WERI-Rb-1 (cell line): ENCODE data around the gene ABLIM2.

Experiments used
- DNase-seq: peaks from one replicate; pipeline ENCODE4 v3.0.0-alpha.2; 2020
- H3K27ac ChIP-seq: fragments of 250-450 bp; sonication (Bioruptor Pico); 2 replicates; pipeline ENCODE4 v1.5.1; 2020; ENCODE audit warnings: mild to moderate bottlenecking, moderate library complexity
- H3K27me3 ChIP-seq: fragments of 250-450 bp; sonication (Bioruptor Pico); 2 replicates; pipeline ENCODE4 v1.5.1; 2021; ENCODE audit warnings: mild to moderate bottlenecking, low read depth, moderate library complexity; ENCODE audit not compliant: insufficient read depth, severe bottlenecking
- H3K36me3 ChIP-seq: fragments of 250-450 bp; sonication (Bioruptor Pico); 2 replicates; pipeline ENCODE4 v1.5.1; 2020; ENCODE audit warnings: mild to moderate bottlenecking, moderate library complexity
- H3K4me3 ChIP-seq: 2 replicates; pipeline ENCODE4 v1.5.1; 2011; ENCODE audit warnings: low read depth, mild to moderate bottlenecking, control low read depth, low read length
- H3K9me3 ChIP-seq: fragments of 250-450 bp; sonication (Bioruptor Pico); 2 replicates; pipeline ENCODE4 v1.5.1; 2021; ENCODE audit warnings: mild to moderate bottlenecking, moderate library complexity; ENCODE audit not compliant: severe bottlenecking
- TF ChIP-seq, protein P1 (sequence below): IDR thresholded peaks from 2 replicates; pipeline ENCODE4 v1.5.1; 2011; ENCODE audit warnings: low read depth, mild to moderate bottlenecking, control low read depth, inconsistent platforms, low read length

Gene ABLIM2

DNA sequence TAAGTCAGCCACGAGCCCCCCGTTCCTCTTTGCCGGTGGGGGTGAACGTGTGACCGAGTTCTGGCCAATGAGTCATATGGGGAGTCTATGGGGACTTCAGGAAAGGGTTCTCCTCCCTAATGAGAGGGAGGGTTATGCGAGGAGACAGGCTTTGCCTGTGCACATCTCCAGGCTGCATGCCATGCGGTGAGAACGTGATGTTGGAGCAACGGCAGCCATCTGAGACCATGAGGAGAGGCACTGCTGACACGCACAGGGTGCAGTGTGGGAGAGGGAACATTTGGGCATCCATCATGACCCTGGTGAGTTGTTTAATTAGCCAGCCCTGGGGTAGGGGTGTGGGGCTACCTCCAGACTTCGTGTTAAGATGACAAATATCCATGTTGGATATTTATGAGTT lies 55.8 kb downstream of the ABLIM2 start:
- no peak overlapping the region for H3K4me3 ChIP-seq
- TF ChIP-seq, protein P1, sequence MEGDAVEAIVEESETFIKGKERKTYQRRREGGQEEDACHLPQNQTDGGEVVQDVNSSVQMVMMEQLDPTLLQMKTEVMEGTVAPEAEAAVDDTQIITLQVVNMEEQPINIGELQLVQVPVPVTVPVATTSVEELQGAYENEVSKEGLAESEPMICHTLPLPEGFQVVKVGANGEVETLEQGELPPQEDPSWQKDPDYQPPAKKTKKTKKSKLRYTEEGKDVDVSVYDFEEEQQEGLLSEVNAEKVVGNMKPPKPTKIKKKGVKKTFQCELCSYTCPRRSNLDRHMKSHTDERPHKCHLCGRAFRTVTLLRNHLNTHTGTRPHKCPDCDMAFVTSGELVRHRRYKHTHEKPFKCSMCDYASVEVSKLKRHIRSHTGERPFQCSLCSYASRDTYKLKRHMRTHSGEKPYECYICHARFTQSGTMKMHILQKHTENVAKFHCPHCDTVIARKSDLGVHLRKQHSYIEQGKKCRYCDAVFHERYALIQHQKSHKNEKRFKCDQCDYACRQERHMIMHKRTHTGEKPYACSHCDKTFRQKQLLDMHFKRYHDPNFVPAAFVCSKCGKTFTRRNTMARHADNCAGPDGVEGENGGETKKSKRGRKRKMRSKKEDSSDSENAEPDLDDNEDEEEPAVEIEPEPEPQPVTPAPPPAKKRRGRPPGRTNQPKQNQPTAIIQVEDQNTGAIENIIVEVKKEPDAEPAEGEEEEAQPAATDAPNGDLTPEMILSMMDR: no peak
- no peak for DNase-seq
- H3K36me3 ChIP-seq: no peaks in the 10 kb centered on the region
- no peak overlapping the region for H3K27ac ChIP-seq
- H3K27me3 ChIP-seq: no peaks in the 10 kb centered on the region
- no peaks in the 10 kb centered on the region for H3K9me3 ChIP-seq

DNA sequence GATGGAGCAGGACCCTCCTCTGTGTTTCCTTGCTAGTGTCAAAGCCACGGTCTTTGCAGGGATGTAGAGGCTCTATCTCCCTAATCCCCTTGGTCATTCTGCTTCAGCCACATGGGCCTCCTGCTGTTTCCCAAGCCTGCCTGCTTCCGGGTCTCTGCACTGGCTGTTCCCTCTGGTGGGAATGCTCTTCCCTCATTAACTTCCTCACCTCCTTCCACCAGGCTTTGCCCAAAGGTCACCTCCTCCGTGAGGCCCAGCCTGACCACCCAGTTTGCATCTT lies 56.6 kb downstream of the ABLIM2 start:
- no peaks in the 10 kb centered on the region for H3K9me3 ChIP-seq
- TF ChIP-seq, protein P1: no peak
- H3K4me3 ChIP-seq: no peak overlapping the region
- H3K27ac ChIP-seq: no peak overlapping the region
- H3K36me3 ChIP-seq: no peaks in the 10 kb centered on the region
- no peak for DNase-seq
- no peaks in the 10 kb centered on the region for H3K27me3 ChIP-seq

DNA sequence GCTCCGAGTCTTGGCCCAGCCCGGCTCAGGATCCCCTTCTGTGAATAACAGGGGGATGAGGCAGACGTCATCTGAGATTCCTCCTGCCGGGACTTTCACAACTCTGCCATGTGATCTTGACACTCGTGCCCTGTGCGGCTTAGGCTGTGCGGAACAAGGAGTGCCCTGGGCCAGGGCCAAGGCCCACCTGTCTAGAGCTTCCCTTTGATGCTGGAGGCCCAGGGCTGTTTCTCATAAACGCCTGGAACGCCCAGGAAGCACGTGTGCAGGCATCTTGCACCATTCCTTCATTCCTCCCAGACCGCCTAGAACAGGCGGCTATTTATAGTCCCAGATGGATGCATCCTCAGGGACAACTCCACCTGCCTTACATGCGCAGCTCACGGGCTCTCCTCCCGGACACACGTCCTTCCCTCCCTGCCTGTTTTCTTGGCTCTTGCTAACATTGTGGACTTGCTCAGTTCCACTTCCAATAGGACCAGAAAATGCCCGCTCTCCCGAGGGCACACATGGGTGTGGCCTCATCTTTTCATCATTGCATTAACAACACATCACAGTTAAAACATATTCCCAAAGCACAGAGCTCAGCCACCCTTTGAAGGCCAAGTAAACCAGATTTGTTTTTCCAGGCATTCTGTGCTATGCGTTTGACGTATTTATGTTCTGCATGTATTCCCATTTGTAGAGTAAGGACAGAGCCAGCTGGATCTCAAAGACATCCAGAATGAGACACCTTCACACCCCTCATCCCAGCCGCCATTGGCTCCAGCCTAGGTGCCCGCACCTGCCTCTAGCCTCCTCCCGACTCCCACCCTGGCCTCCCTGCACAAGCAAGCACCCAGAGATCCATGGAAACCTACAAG lies 57.2 kb downstream of the ABLIM2 start:
- Histone ChIP-seq H3K36me3 (no peaks in the 10 kb centered on the region), H3K27ac (no peak overlapping the region), H3K4me3 (no peak overlapping the region), H3K9me3 (no peaks in the 10 kb centered on the region), H3K27me3 (no peaks in the 10 kb centered on the region)
- TF ChIP-seq, protein P1: no peak
- no peak for DNase-seq

DNA sequence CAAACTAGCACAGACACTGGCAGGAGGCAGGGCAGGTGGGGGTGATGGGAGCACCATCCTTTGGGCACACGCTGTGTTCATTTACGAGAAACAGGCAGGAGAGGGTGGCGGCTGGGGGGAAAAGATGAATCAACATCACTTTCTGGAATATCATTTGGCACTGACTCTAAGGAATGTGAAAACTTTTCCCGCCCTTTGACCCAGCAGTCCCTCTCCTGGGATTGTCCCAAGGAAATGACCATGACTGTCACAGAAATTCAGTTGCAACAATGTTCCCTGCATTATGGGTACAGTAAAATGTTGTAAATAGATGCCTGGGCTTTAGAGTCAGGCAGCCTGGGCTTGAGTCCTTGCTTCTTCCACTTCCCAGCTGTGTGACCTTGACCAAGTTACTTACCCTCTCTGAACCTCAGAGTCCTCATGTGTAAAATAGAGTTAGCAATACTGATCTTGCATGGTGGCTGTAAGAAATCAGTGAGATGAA lies 58.6 kb downstream of the ABLIM2 start:
- no peaks in the 10 kb centered on the region for H3K36me3 ChIP-seq
- no peaks in the 10 kb centered on the region for H3K27me3 ChIP-seq
- H3K27ac ChIP-seq: no peak overlapping the region
- TF ChIP-seq, protein P1: no peak
- DNase-seq: no peak
- no peaks in the 10 kb centered on the region for H3K9me3 ChIP-seq
- H3K4me3 ChIP-seq: no peak overlapping the region

DNA sequence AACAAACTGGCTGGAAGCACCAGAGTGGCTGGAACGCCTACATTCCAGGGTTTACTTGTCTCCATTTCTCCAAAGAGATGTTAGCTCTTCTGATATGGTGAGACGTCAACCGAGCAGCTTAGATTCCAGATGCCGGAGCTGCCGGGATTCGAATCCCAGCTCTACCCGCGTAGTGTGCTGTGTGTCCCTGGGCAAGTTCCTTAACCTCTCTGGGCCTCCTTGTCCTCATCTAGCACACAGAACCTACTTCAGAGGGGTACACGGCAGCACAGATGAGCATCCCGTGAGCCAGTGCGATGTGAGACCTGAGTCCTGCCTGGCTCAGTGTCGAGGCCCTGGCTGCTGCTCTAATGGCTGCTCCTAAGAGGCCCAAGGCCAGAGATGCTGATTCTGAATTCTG lies 60.1 kb downstream of the ABLIM2 start:
- no peaks in the 10 kb centered on the region for H3K27me3 ChIP-seq
- TF ChIP-seq, protein P1: no peak

DNA sequence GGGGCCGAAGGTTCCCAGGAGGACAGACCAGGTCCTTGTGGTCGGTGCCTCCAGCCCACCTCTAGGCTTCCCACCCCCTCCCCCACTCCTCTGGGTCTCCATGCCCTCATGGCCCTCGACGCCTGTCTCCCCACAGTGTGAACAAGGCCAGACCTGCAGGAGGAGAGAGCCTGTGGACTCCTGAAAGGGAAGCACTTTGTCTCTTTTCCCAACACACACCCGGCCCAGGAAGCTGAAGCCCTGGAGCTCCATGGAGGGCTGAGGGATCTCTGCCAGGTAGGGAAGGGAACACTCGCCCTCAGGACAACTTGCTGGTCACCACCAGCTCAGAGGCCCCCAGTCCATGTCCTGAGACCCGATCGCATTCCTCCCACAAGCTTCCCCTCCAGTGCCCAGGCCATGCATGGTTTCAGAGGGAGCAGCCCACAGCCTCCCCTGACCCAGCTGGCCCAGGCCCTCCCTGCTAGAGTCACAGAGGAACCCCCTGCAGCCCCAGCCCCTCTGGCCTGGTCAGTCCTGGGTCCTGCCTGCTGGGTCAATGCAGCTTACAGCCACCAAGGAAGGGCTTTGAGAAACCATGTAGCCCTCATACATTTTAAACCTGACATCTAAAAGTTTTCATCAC lies 60.8 kb downstream of the ABLIM2 start:
- no peak for DNase-seq
- peaks cover 11% of the 10 kb centered on the region for H3K9me3 ChIP-seq
- H3K27ac ChIP-seq: no peak overlapping the region
- TF ChIP-seq, protein P1: no peak
- H3K36me3 ChIP-seq: no peaks in the 10 kb centered on the region
- no peak overlapping the region for H3K4me3 ChIP-seq
- H3K27me3 ChIP-seq: no peaks in the 10 kb centered on the region

More for the DNA sequence above, 60.1 kb downstream of the ABLIM2 start:
- H3K4me3 ChIP-seq: no peak overlapping the region
- no peaks in the 10 kb centered on the region for H3K36me3 ChIP-seq
- H3K27ac ChIP-seq: no peak overlapping the region
- peaks cover 8% of the 10 kb centered on the region for H3K9me3 ChIP-seq
- no peak for DNase-seq
